ENCODE measurements around the gene PLEKHG3.

PLEKHG3 gene

DNA sequence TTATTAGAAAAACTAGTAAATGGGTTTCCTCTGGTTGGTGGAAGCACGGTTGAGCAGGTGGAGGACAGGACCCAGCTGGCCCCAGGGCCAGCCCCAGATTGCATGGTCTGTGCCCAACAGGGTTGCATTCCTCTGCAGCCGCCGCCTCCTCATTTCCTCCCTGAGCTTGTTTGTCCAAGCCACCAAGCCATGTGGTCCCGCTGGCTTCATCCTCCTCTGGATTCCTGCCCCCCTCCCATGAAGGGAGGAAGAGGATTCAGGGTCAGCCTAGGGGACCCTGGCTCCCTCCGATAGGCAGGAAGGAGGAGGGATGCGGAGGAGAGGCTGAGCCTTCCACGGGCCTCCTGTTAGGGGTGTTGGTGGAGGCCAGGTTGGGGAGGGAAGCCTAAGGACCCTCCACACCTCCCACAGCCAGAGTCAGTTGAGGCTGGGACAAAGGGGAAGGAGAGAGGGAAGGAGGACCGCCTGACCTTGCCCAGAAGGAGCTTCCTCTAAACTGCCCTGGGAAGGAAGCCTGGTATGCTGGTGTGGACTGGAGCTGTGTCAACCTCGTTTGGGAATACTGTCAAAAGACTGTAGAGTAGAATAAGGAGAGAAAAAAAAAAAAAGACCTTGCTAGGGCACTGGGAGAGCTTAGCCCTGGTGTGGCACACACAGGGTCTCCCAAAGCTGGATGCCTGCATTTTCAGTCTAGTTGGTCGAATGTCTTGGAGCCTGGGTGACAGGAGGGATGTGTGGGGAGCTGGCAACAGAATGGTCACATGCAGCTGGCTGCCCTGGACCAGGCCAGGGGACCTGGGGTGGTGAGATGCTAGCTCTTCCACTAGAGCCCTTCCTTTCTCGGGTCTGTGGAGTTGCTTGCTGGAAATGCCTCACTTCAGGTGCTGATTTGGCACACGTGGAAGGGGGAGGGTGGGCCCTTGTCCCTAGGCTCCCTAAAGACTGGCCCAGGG, 42.4 kb downstream of the PLEKHG3 start:
- DNase-seq (ENCODE audit: low read depth, low spot score) = no peak

DNA sequence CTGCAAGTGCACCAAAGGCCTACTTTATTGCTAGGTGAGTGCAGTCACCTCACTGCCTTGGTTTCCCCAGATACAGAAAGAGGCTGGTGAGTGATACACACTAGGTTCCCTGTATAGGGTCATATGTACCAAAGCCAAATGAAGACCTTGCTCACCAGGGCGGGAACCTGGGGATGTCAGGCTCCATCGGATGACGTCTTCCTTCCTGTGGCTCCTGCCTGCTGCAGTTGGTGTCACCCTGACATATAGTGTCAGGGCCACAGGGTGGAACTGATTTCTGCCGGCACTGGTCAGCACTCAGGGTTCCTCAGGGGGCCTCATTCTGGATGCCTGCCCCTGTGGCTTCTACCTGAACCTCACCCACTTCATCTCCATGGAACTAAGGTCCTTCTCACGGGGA, 43.1 kb downstream of the PLEKHG3 start:
- no peak for DNase-seq (ENCODE audit: low read depth, low spot score)

DNA sequence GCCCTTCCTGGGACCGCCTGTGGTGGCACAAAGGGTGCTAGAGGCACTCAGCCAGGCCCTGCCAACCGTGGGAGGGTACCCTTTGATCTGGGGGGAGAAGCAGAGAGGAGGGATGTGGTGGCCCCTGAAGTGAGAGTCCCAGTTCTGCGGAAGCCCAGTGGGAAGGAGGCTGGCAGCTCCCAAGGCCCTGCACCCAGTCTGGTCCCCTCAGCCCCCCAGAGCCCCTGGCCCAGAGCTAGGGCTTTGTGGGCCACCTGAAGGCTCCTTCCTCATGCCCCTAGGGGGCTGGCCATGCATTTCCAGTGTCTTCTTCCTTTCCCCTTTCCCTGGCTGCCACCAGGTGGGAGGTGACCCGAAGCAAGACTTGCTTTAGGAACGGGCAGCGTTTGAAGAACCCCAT, 44.3 kb downstream of the PLEKHG3 start:
- no peak for DNase-seq (ENCODE audit: low read depth, low spot score)

DNA sequence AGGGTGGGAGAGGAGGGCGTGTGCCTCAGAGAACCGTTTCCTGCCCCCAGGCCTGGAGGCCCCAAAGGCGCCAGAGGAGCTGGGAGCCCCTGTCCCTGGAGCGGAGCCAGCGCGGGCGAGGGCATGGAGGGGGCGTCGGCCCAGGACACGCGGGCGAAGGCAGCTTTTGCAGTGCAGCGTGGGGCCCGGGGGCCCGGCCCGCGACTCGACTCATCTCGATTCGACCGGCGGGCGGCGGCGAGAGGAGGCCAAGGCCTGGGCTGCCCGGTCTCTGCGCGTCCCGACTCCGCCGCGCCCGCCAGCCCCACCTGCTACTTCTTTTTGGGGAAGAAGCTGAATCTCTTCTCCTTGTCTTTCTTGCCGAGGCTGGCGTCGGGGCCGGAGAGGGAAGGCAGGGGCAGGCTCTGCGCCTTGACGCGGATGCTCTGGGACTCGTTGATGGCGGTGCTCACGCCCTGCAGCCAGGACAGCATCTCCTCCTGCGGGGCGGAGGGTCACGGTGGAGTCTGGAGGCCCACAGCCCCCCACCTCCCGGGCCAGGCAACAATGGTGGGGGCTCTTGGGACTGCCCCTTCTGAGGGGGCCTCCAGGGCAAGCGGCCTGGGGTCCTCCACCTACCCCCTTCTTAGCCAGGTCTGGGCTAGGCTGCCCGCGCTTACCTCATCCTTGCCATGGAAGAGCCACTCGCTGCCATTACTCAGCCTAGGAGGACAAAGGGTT, 44.9 kb downstream of the PLEKHG3 start:
- DNase-seq (ENCODE audit: low read depth, low spot score) = no peak

DNA sequence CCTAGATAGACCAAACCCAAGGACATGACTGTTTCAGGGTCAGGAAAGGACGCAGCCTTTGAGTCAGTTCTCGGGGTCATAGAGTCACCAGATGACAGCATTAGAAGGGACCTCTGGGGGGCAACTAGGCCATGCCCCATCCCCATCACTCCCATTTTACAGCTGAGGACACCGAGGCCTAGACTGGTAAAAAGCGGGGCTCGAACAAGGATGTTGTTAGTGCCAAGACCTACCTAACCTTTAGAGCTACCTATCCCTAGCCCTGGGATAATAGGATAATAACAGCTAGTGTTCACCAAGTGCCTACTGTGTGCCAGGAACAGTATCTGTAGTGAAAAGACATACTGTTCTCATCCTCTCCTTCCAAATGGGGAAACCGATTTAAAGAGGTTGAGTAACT, 48.7 kb downstream of the PLEKHG3 start:
- DNase-seq (ENCODE audit: low read depth, low spot score) = no peak

DNA sequence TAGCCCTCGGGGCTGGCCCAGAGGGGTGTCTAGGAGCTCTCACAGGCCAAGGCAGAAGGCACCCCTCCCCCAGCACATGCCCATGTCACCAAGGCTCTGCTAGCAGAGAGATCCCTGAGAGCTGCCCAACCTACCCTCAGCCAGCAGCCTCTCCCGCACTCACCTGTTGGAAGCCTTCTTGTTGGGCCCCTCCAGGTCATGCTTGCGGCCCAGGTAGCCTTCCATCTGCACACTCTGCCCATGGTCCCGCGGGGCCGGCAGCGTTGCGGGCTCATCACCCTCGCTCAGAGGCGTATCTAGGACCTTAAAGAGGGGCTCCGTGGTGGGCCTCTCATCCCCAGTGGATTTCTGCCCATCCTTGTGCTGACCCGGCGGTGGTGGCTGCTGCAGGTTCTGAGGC, 49.1 kb downstream of the PLEKHG3 start:
- no peak for DNase-seq (ENCODE audit: low read depth, low spot score)

DNA sequence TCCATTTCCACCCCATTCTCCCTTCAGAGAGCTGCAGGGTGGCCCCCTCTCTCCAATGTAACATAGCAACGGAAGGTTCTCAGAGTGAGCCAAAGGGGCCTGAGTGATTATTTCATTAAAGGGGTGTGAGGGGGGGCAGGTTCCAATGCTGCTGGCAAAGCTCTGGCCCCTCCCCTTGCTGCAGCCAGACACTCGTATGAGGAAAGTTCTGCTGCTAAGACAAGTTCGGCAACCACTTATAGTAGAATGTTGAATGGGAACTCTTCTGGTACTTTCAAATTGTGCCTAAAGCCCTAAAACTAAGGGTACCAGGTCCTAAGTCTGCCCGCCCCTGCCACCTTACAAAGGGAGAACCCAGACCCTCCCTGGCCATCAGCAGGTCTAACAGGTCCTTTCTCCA, 49.8 kb downstream of the PLEKHG3 start:
- DNase-seq (ENCODE audit: low read depth, low spot score) = no peak

DNA sequence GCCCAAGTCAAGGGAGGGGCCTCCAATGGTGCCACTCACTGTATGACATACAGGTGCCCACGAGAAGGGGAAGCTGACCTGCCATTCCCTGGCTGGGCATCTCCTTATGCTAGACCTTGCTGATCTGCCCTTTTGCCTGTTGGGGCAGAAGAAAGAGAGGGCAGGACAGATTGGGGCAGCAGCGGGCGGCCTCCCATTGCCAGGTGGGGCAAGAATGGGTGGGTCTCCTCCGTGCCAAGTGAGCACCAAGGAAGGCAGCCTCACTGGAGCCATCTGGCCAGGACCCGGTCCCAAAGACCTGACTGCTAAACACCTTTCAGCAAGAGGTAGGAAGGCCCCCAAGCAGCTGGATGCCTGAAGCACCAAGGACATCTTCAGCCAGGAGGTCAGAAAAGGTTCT, 50.5 kb downstream of the PLEKHG3 start:
- DNase-seq (ENCODE audit: low read depth, low spot score) = no peak

DNA sequence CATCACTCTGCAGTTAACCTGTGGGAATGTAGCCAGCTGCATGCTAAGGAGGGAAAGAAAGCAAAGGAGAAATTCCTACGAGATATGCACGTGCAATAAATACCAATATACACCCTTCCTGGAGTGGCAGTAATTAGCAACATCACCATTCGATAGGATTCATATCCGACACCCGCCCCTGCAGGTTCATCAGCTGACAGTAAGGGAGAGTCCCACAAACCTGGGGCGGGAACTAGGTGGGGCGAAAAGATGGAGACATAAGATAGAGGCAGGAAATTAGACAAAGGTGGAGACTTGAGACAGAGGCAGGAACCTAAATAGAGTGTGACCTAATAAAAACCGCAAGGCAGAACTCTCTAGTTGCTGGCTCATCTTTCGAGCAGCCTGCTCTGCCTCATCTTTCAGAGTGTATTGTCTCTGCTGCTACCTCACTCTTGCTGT, 51.6 kb downstream of the PLEKHG3 start:
- no peak for DNase-seq (ENCODE audit: low read depth, low spot score)

DNA sequence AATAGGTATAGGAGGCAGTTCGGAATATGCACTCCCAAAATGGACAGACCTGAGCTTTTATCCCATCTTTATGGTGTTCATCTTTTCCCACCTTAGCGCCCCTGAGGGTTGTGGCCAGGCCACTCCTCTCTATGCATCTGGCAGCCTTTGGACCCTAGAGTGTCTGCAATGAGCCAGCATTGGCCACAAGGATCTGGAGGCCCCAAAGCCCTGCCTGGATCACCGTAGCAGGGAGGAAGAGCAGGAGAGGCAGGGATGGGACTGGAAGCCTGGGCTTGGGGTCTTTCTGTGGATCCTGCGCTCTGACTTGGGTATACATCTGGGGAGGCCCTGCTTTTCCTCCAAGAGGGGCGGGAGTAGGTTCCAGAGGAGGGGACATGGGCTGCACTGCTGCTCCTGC, 52.5 kb downstream of the PLEKHG3 start:
- no peak for DNase-seq (ENCODE audit: low read depth, low spot score)

DNA sequence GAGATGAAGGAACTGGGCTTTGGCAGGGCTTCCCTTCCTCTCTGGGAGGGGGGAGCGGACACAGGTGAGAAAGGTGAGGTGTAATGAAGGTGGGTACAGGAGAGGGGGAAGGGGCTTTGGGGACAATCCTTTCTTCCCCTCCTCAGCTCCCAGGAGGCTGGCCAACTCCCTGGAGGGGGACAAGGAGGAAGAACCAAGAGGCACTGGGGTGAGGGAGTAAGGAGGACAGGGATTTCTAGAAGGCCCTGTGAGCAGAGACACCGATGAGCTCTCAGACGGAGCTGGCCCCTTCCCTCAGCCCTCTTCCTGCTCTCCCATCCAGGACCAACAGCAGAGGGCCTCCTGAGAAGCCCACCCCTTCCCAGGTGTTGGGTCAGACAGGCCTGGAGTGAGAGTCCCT, 53.4 kb downstream of the PLEKHG3 start:
- no peak for DNase-seq (ENCODE audit: low read depth, low spot score)

DNA sequence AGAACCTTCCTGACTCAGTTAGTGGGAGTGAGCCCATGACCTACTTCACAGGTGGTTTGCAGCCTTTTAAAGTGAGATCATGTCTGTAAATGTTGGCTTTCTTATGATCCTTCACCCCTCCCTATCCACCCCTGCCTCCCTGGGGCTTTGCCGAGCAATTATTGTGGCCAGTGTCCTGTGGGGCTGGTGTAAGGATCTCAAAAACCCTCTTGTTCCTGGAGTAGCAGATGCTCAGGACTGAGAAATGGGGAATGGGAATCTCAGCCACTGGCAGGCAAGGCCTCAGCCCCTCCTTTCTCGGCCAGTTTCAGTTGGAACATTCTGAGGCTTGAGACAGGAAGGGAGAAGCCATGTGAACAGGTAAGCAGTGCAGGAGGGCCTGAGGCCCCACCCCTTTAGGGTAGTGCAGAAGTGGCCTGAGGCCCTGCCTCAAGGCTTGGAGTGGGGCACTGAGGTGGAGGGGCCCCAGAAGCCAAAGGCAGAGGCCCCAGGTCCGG, 53.8 kb downstream of the PLEKHG3 start:
- peak; percentile 58 for DNase-seq (ENCODE audit: low read depth, low spot score)

DNA sequence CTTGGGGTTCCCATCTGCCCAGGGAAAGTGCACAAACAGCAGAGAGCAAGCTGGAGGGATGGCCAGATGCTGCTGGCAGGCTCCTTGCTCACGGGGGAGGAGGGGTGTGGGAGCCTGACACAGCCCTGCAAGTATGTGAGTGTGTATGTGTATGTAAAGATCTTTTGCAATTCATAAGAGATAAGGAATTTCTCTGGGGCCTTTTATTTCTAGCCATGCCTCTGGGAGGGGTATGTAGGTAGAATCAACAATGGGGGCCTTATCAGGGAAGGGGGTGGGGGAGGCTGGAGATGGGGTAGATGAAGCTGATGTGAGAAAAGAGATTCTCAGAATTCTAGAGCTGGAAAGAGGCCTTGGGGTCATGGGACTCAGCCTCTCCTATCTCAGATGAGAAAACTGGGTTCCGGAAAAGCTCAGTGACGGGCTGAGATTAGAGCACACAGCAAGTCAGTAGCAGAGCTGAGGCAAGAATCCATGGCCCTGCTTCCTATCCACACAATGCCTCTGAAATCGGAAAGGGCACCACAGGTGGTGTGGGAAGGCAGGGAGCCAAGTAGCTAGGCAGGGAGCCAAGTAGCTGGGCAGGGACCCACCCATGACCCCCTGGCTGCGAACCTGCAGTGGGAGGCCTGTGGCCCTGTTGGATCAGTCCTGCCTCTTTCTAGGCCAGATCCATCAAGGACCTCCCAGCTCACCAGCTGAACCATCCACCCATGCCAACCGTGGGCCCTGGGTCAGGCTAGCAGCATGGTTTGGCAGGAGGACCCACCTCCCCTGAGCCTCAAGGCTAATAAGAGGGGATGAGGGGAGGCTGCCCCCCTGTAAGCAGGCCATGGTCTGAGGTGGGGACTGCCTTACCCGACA, 54.7 kb downstream of the PLEKHG3 start:
- DNase-seq (ENCODE audit: low read depth, low spot score) = peak; percentile 44

DNA sequence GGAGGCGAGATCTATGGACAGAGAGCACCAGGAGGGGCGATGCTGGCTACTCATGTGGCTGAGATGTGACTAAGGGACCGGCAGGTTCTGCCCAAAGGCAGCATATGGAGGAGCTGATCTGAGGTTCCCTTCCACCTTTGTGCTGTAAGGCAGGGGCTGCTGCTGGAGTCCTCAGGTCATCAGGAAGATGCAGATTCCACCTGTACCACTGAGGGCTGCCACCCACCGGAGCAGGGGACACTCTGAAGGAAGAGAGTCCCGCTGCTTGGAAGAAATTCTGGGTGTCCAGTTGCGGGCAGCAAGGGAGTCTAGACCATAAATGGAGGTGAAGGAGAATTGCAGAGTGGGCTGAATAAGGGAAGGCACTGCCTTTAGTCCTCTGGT, 55.3 kb downstream of the PLEKHG3 start:
- no peak for DNase-seq (ENCODE audit: low read depth, low spot score)

DNA sequence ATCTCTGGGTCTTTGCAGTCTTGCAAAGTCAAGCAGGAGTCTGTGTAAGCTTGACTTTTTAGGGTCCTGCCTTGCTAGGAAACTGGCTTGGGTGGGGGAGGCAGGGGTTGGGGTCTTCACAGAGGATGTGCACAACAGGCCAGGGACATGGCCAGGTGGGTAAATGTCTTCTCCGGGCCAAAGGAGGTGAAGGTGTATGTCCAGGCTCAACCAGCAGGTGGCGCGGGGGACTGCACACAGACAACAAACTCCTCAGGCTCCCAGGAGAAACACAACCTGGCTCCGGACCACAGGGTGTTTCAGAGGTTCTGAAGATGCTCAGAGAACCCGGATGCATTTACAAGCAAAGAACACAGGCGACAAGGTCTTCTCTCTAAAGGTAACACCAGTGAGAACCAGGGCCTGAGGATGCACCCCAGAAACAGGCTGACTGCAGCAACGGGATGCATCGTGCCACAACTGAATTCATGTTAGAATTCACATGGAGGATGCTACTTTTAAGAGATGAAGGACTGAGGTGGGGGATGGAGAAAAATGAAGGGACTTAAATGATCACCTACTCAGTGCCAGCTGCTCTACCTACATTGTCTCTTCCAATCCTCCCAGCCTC, 56.0 kb downstream of the PLEKHG3 start:
- DNase-seq (ENCODE audit: low read depth, low spot score) = peak; percentile 86

DNA sequence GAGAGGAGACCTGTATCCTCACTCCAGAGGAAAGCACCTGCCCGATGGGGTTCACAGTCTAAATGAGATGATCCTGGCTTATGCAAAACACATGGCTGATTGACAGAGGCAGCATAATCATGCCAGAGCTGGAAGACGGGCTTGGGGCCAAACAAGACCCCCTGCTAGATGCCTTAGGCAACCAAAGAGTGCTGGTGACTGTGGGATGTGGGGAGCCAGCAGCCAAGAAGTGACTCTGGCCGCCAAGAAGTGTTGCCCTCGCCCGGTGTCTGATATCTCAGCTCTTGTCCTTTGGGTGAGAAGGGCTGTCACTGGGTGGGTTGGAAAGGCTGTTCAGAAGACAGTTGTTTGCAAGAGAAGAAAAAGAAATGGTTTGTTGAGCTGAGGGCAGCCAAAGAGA, 56.7 kb downstream of the PLEKHG3 start:
- no peak for DNase-seq (ENCODE audit: low read depth, low spot score)

DNA sequence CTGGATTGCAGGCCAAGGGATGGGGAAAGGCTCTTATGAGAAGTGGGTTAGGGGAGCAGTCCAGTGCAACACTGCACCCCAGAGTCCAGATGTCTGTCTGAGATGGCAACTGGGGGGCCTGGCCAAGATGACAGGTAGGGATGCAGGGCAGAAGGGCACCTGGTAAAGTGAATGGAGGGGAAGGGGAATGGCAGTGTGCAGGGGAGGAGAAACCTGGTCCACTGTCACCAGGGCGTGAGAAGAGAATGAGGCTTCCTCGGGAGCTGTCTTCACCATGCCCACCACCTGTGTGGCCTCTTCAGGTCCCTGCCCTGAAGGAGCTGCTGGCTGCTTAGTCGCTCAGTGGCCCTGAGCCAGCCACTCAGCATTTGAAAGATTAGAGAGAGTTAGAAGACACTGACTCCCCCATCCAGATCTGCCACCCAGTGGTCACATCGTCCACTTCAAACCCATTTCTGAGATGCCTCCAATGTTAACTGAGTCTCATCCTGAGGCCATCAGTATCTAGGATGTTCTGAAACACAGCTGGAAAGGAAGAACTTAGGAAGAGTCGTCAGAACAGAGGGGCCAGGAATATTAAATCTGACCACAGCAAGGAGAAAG, 57.3 kb downstream of the PLEKHG3 start:
- DNase-seq (ENCODE audit: low read depth, low spot score) = no peak

DNA sequence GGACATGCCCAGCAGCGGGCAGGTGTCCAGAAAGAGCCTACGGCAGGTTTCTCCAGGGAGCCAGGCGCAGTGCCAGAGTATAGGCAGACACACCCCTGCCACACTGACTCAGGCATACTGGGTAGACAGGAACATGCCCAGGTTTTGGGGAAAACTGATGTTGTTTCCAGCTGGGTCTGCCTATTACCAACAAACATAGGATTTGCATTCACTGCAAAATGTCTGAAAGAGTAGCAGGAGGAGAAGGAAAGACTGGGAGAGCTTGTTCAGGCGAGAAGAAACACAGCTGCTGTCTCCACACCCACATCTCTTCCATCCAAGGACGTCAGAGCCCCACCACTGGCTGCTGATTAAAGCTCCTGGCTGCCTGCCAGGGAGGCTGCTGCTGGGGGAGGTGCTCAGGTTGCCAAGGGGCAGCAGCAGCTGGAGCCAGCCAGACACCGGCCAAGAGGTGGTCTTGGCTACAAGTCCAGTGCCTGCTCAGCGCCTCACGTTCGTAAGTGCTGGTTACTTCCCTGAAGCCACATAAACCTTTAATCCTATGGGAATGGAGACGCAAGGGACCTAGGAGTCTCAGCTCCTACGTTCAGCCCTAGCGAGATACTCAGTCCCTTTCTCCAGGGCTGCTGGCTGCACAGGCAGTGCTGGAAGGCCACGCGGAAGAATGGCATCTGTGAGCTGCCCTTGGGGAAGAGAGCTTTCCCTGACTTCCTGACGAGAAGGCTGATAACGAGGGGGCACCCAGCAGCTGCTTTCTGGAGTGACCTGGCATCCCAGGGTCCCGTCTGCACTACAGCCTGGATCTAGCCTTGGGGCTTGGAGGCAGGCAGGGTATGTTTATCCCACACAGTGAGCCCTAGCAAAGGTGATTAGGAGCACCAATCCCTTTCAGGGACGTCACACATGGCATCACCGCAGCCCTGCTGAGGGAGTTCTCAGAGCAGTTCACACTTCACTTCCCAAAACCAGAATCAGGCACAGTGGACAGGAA, 58.1 kb downstream of the PLEKHG3 start:
- DNase-seq (ENCODE audit: low read depth, low spot score) = peak; percentile 74

DNA sequence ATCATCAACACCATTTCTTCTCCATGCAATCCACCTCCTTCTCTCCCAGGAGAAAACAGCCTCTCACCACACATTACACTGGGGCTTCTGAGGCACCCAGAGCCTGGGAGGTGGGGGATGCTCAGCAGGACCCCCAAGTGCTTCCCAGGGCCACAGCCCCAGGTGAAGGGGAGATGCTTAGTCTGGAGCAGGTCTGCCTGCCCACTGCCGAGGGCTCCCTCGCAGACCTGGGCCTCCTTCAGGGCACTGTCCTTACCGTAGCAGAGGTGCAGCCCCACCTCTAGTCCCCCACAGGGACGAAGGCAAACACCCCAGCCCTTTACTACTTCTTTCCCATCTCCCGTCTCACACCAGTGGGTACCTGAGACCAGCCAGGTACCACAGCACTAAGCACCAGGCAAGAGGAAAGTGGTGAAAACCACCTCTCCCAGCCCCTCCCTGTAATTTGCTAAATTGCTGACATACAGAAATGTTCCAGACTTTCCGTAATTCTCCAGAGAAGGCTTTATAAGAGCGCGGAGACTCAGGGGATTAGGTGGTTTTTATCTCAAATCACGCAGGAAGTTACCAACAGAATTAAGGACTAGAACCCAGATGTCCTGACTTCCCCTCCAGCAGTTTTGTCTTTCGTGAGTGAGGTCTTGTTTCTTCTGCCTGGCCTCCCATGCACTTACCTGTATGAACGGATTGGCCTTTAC, 59.0 kb downstream of the PLEKHG3 start:
- no peak for DNase-seq (ENCODE audit: low read depth, low spot score)

All from ELF-1 (cell line).